KBM-7 (cell line): Measurements from ENCODE around the gene MB21D2.
"Not testable (repeated sequence)": the region's sequence is repeated elsewhere in the genome, so short reads cannot be mapped to it uniquely, and the experiment has no call there.

Experiments used
- DNase-seq: peaks from one replicate; pipeline ENCODE4 v3.0.0-alpha.2; 2015
- in situ Hi-C: fragments of 300-500 bp; cut with MboI; formaldehyde crosslinking; loops from 2 replicates; pipeline ENCODE4 v1.14.3; 2020; ENCODE audit warnings: low sequenced_read_pairs, low pct_unique_long_range_greater_than_20kb, mixed read lengths

Gene MB21D2

GRCh38 chr3:192825216-192825615, 92.4 kb downstream of the MB21D2 start:
- DNase-seq: no peak

GRCh38 chr3:192824313-192824712, 93.3 kb downstream of the MB21D2 start:
- DNase-seq: no peak
- in situ Hi-C loops: loop anchor here (25.0 kb wide), 2 partner anchors 213 to 763 kb away; partner anchors contain the start of gene OPA1

More at GRCh38 chr3:192825216-192825615, 92.4 kb downstream of the MB21D2 start:
- in situ Hi-C loops: no loop called here

- DNase-seq: no peak
- in situ Hi-C loops: loop anchor here (25.0 kb wide), 2 partner anchors 216 to 766 kb away; partner anchors contain the start of gene OPA1
These were observed 96.5 kb downstream of the MB21D2 start for GRCh38 chr3:192821161-192821560.

- DNase-seq: no peak
- in situ Hi-C loops: loop anchor here (25.0 kb wide), 2 partner anchors 217 to 767 kb away; partner anchors contain the start of gene OPA1
These were observed 97.5 kb downstream of the MB21D2 start for GRCh38 chr3:192820161-192820560.

GRCh38 chr3:192819001-192819569, 98.6 kb downstream of the MB21D2 start:
- in situ Hi-C loops: loop anchor here (25.0 kb wide), 2 partner anchors 218 to 768 kb away; partner anchors contain the start of gene OPA1
- DNase-seq: no peak

GRCh38 chr3:192818126-192818525, 99.5 kb downstream of the MB21D2 start:
- DNase-seq: no peak

GRCh38 chr3:192817506-192817905, 100.2 kb downstream of the MB21D2 start:
- in situ Hi-C loops: loop anchor here (25.0 kb wide), 2 partner anchors 220 to 770 kb away; partner anchors contain the start of gene OPA1
- no peak for DNase-seq

More at GRCh38 chr3:192818126-192818525, 99.5 kb downstream of the MB21D2 start:
- in situ Hi-C loops: loop anchor here (25.0 kb wide), 2 partner anchors 219 to 769 kb away; partner anchors contain the start of gene OPA1

GRCh38 chr3:192817053-192817452, 100.6 kb downstream of the MB21D2 start:
- in situ Hi-C loops: loop anchor here (25.0 kb wide), 2 partner anchors 220 to 770 kb away; partner anchors contain the start of gene OPA1
- DNase-seq: no peak

GRCh38 chr3:192816351-192816750, 101.3 kb downstream of the MB21D2 start:
- peak; percentile 71 for DNase-seq
- in situ Hi-C loops: loop anchor here (25.0 kb wide), 2 partner anchors 221 to 771 kb away; partner anchors contain the start of gene OPA1

GRCh38 chr3:192812743-192813383, 104.8 kb downstream of the MB21D2 start:
- peak; percentile 65 for DNase-seq
- in situ Hi-C loops: loop anchor here (25.0 kb wide), 2 partner anchors 224 to 774 kb away; partner anchors contain the start of gene OPA1

- in situ Hi-C loops: loop anchor here (25.0 kb wide), 2 partner anchors 232 to 782 kb away; partner anchors contain the start of gene OPA1
- no peak for DNase-seq
These were observed 111.9 kb downstream of the MB21D2 start for GRCh38 chr3:192805711-192806110.

GRCh38 chr3:192804502-192804901, 113.2 kb downstream of the MB21D2 start:
- in situ Hi-C loops: loop anchor here (25.0 kb wide), 2 partner anchors 233 to 783 kb away; partner anchors contain the start of gene OPA1
- no peak for DNase-seq

- in situ Hi-C loops: loop anchor here (25.0 kb wide), 2 partner anchors 234 to 784 kb away; partner anchors contain the start of gene OPA1
- DNase-seq: peak; percentile 49
These were observed 114.4 kb downstream of the MB21D2 start for GRCh38 chr3:192802957-192803899.

- in situ Hi-C loops: loop anchor here (25.0 kb wide), 2 partner anchors 235 to 785 kb away; partner anchors contain the start of gene OPA1
- DNase-seq: no peak
These were observed 115.7 kb downstream of the MB21D2 start for GRCh38 chr3:192801985-192802384.

GRCh38 chr3:192799721-192800120, 117.9 kb downstream of the MB21D2 start:
- in situ Hi-C loops: loop anchor here (25.0 kb wide), 2 partner anchors 238 to 788 kb away; partner anchors contain the start of gene OPA1
- DNase-seq: no peak

GRCh38 chr3:192795021-192795420, 122.6 kb downstream of the MB21D2 start:
- DNase-seq: no peak
- in situ Hi-C loops: no loop called here

- in situ Hi-C loops: no loop called here
These were observed 123.4 kb downstream of the MB21D2 start for GRCh38 chr3:192794216-192794615.

GRCh38 chr3:192788816-192789515, 128.7 kb downstream of the MB21D2 start:
- DNase-seq, in situ Hi-C loops: not testable (repeated sequence)

More at GRCh38 chr3:192794216-192794615, 123.4 kb downstream of the MB21D2 start:
- no peak for DNase-seq
